ENCODE results near the gene RPL35. TPM values are rescaled to one million over a fixed set of nuclear protein-coding genes. Genes with fewer than 3 reads are reported as not detected.

RPL35 gene
- total RNA-seq, 1 donor from 2014 or later: 1,878 TPM

DNA sequence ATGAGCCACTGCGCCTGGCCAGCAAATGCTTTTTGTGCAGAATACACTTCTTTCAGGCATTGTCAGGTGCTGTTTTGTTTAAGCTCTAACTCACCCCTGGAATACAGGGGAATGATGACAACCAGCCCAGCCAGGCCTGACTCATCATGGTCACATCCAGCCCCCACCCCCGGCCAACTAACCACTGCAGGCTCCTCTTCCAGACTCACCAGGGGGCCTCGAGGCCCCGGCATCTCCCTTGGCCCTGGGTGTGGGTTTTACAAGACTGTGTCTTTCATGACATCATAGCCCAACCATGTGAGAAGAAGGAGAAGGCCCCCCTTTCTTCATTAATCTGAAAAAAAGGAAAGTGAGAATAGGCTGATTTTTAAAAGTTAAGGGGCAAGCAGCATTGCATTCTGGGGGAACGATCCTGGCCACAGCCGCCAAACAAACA lies 49.3 kb downstream of the RPL35 start:
- Mint-ChIP-seq H3K9me3 (no peaks in the 10 kb centered on the region), H3K27me3 (peaks cover 3% of the 10 kb centered on the region), H3K36me3 (ENCODE audit: low read depth) (no peaks in the 10 kb centered on the region), H3K4me1 (peaks cover 5% of the 10 kb centered on the region), H3K4me3 (no peak overlapping the region), H3K27ac (no peak overlapping the region)
- intact Hi-C loops (cut with micrococcal nuclease): no loop called here
- no peak for DNase-seq

DNA sequence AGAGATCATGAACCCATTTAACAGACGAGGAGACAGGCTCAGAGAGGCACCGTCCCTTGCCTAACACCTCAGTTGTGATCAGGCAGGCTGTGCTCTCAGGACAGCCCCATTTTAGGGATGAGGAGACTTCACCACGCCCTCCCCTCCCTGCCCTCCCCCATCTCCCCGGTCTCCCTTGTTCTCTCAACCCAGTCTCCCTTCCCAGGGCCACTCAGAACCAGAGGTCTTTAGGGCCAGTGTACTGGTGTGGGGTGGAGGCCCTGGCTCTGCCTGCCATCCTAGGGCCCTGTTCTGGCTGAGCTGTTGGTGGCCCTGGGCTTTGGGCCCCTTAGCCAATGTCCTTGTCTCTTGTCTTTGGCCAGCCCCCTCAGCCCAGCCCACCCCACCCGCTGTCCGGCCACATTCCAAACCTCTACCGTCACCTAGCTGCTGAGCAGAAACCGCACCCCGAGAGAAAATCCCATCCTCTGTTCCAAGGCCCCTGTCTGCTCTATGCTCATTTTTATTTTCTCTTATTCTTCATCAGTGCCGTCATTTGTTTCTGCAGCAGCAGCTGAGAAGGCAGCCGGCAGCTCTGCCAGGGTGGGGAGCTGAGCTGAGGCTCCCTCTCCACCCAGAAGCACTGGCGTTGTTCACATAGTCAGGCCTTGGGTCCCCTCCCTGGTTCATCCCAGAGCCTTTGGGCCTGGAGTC lies 50.9 kb downstream of the RPL35 start:
- DNase-seq: no peak
- H3K27ac Mint-ChIP-seq: no peak overlapping the region

DNA sequence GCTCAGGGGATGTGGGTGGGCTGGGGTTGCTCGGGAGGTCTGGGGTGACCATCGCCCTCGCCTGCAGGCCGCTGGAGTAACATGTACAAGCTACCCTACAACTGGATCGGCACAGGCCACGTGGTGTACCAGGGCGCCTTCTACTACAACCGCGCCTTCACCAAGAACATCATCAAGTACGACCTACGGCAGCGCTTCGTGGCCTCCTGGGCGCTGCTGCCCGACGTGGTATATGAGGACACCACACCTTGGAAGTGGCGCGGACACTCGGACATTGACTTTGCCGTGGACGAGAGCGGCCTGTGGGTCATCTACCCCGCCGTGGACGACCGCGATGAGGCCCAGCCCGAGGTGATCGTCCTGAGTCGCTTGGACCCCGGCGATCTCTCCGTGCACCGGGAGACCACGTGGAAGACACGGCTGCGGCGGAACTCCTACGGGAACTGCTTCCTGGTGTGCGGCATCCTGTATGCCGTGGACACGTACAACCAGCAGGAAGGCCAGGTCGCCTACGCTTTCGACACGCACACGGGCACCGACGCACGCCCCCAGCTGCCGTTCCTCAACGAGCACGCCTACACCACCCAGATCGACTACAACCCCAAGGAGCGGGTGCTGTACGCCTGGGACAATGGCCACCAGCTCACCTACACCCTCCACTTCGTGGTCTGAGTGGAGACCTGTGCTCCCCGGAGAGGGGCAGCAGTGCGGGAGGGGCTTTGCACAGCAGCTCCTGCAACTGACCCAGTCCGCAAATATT lies 51.8 kb downstream of the RPL35 start:
- Mint-ChIP-seq H3K27me3 (peaks cover 1% of the 10 kb centered on the region), H3K36me3 (ENCODE audit: low read depth) (no peaks in the 10 kb centered on the region), H3K27ac (no peak overlapping the region), H3K9me3 (no peaks in the 10 kb centered on the region), H3K4me1 (peaks cover 2% of the 10 kb centered on the region), H3K4me3 (no peak overlapping the region)
- intact Hi-C loops (cut with micrococcal nuclease): no loop called here
- DNase-seq: no peak

More for the DNA sequence above, 50.9 kb downstream of the RPL35 start:
- H3K4me1 Mint-ChIP-seq: peaks cover 2% of the 10 kb centered on the region
- no peaks in the 10 kb centered on the region for H3K36me3 Mint-ChIP-seq (ENCODE audit: low read depth)
- H3K27me3 Mint-ChIP-seq: peaks cover 3% of the 10 kb centered on the region
- no peak overlapping the region for H3K4me3 Mint-ChIP-seq
- intact Hi-C loops (cut with micrococcal nuclease): no loop called here
- H3K9me3 Mint-ChIP-seq: no peaks in the 10 kb centered on the region

DNA sequence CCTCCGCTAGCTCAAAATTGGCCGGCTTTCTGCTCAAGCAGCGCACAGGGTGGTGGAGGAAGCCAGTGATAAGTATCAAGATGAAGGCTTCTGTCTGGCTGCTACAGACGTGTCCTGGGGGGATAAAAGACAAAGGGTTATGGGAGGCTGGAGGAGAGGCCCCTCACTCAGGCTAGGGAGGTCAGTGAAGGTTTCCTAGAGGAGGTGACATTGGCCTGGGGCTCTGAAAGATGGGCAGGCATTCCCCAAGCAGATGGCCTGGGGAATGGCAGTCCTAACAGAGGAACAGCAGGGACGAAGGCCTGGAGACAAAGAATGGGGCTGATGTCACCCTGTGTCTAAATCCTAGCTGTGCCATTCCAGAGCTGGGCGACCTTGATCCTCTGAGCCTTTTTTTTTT lies 52.5 kb downstream of the RPL35 start:
- Mint-ChIP-seq H3K9me3 (no peaks in the 10 kb centered on the region), H3K4me1 (peaks cover 2% of the 10 kb centered on the region), H3K27me3 (peaks cover 1% of the 10 kb centered on the region), H3K27ac (no peak overlapping the region), H3K4me3 (no peak overlapping the region), H3K36me3 (ENCODE audit: low read depth) (no peaks in the 10 kb centered on the region)
- no peak for DNase-seq
- intact Hi-C loops (cut with micrococcal nuclease): no loop called here

DNA sequence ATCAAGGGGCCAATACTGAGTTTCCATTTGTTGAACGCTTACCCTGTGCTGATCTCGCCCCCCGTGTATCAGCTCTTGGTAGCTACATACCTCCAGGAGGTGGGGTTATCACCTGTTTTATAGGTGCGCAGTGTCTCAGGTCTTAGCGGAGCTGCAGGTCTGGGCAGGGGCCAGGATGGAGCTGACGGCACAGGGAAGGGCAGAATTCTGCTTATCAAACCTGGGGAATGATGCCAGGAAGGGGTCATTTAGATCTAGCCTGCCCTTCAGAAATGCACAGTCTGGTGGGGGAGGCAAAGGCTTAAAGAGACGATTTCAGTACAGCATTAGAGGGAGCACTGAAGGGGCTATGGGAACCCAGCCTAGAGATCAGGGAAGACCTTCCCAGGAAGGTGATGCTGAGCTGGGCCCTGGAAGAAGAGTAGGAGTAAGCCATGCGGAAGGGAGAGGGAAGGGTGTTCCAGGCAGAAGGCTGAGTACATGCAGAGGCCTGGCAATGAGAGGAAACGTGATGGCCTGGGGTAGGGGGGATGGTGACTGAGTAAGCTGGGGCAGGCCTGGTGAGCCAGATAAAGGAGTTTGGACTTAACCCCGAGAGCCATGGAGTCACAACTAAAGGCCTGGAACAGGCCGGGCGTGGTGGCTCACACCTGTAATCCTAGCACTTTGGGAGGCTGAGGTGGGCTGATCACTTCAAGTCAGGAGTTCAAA lies 53.4 kb downstream of the RPL35 start:
- intact Hi-C loops (cut with micrococcal nuclease): no loop called here
- DNase-seq: no peak
- Mint-ChIP-seq H3K9me3 (no peaks in the 10 kb centered on the region), H3K27me3 (no peaks in the 10 kb centered on the region), H3K4me1 (peaks cover 2% of the 10 kb centered on the region), H3K36me3 (ENCODE audit: low read depth) (no peaks in the 10 kb centered on the region), H3K4me3 (no peak overlapping the region), H3K27ac (no peak overlapping the region)

Other genes starting within 250 kb of the RPL35 start
- 2.3 and 2.7 TPM in 2 replicates for gene NR6A1, start 90.6 kb downstream of the RPL35 start, total RNA-seq
- gene OLFML2A, start 84.8 kb downstream of the RPL35 start, total RNA-seq: not detected in 2 replicates
- not detected in 2 replicates for gene WDR38, start 8.5 kb downstream of the RPL35 start, total RNA-seq
- gene ARPC5L, start 173 bp upstream of the RPL35 start, total RNA-seq: 99.8 and 103 TPM in 2 replicates
- gene GOLGA1, start 79.1 kb upstream of the RPL35 start, total RNA-seq: 17.3 and 19.3 TPM in 2 replicates